H1 (cell line): ENCODE results near the gene HMGA1. TPM values are rescaled to one million over a fixed set of nuclear protein-coding genes. Genes with fewer than 3 reads are reported as not detected.

Experiments
- CTCF ChIA-PET: fragments of 300-600 bp; sonication (Branson Sonifier 250); formaldehyde crosslinking; loops from one replicate; lab custom pipeline; 2021; ENCODE audit not compliant: partially characterized antibody; lab: Charles Lee
- POLR2A ChIA-PET: fragments of 300-600 bp; sonication (Branson Sonifier 250); formaldehyde crosslinking; loops from one replicate; lab custom pipeline; 2021; ENCODE audit warnings: inconsistent platforms; ENCODE audit not compliant: partially characterized antibody; lab: Charles Lee
- DNase-seq, 2 experiments: peaks; one replicate each; pipeline versions ENCODE4 v3.0.0 to v3.0.0-alpha.2; 2010 to 2022; ENCODE audit warnings: low spot score in 2 of 2, low read depth in 1 of 2, mixed read lengths in 1 of 2
- FAIRE-seq: peaks from 2 replicates; lab custom pipeline; 2011; peaks lifted over from hg19 to GRCh38; lab: Jason Lieb, UNC
- H2AFZ ChIP-seq: 2 replicates; pipeline ENCODE4 v1.8.1; 2012; ENCODE audit warnings: low read length, inconsistent platforms
- H2AK5ac ChIP-seq: 2 replicates; pipeline ENCODE4 v1.6.1; 2013; ENCODE audit warnings: low read depth, low read length
- H2BK120ac ChIP-seq: replicated peaks from 2 replicates; pipeline ENCODE3; 2013; ENCODE audit warnings: low read depth, low read length, inconsistent platforms
- H2BK12ac ChIP-seq: 2 replicates; pipeline ENCODE4 v1.6.1; 2013; ENCODE audit warnings: low read depth, low read length
- H2BK15ac ChIP-seq: 2 replicates; pipeline ENCODE4 v1.6.1; 2013; ENCODE audit warnings: low read length
- H2BK20ac ChIP-seq: 2 replicates; pipeline ENCODE4 v1.6.1; 2013; ENCODE audit warnings: low read length
- H2BK5ac ChIP-seq: 2 replicates; pipeline ENCODE4 v1.6.1; 2013; ENCODE audit warnings: low read depth, low read length
- H3K14ac ChIP-seq: 2 replicates; pipeline ENCODE4 v1.6.1; 2013; ENCODE audit warnings: inconsistent platforms; ENCODE audit not compliant: insufficient read length
- H3K18ac ChIP-seq: 2 replicates; pipeline ENCODE4 v1.6.1; 2013; ENCODE audit warnings: low read length; ENCODE audit errors: extremely low read depth
- H3K23ac ChIP-seq: 2 replicates; pipeline ENCODE4 v1.6.1; 2013; ENCODE audit warnings: inconsistent platforms; ENCODE audit not compliant: insufficient read length
- H3K23me2 ChIP-seq: 2 replicates; pipeline ENCODE4 v1.6.1; 2013; ENCODE audit warnings: low read depth, low read length
- H3K27ac ChIP-seq: 2 replicates; pipeline ENCODE4 v1.6.1; 2011; ENCODE audit warnings: low read depth, low read length, inconsistent platforms
- H3K27me3 ChIP-seq, 4 experiments: replicated peaks in 1 of 4; 1 replicate in 1 of 4; 2 replicates in 3 of 4; pipeline versions ENCODE4 v1.6.1 to v1.8.1; 2011 to 2013; ENCODE audit warnings: low read length in 3 of 4, mild to moderate bottlenecking in 3 of 4, inconsistent platforms in 2 of 4, mixed read lengths in 2 of 4, moderate library complexity in 1 of 4; ENCODE audit not compliant: control insufficient read depth in 3 of 4, insufficient read depth in 3 of 4; ENCODE audit errors: extremely low read depth in 1 of 4
- H3K36me3 ChIP-seq, 4 experiments: 2 replicates each; pipeline versions ENCODE4 v1.6.1 to v1.8.1; 2011 to 2013; ENCODE audit warnings: mild to moderate bottlenecking in 4 of 4, low read length in 3 of 4, moderate library complexity in 2 of 4, control low read depth in 1 of 4, inconsistent platforms in 1 of 4; ENCODE audit not compliant: insufficient read depth in 4 of 4, control insufficient read depth in 2 of 4
- H3K4ac ChIP-seq: replicated peaks from 2 replicates; pipeline ENCODE3; 2013; ENCODE audit warnings: low read length, low read depth, mixed read lengths, inconsistent platforms; ENCODE audit not compliant: insufficient read length
- H3K4me1 ChIP-seq, 4 experiments: replicated peaks in 1 of 4; 1 replicate in 1 of 4; 2 replicates in 3 of 4; pipeline versions ENCODE4 v1.6.1 to v1.8.1; 2011 to 2013; ENCODE audit warnings: low read length in 3 of 4, inconsistent platforms in 2 of 4, mixed read lengths in 1 of 4; ENCODE audit not compliant: insufficient read depth in 4 of 4, control insufficient read depth in 3 of 4
- H3K4me2 ChIP-seq, 2 experiments: 2 replicates each; pipeline versions ENCODE4 v1.6.1 to v1.8.1; 2011 to 2013; ENCODE audit warnings: low read depth in 2 of 2, low read length in 2 of 2, control low read depth in 1 of 2, inconsistent platforms in 1 of 2, mild to moderate bottlenecking in 1 of 2; ENCODE audit not compliant: insufficient read depth in 1 of 2
- H3K4me3 ChIP-seq, 4 experiments: fragments of 200-600, 300-600 bp in 1 of 4; sonication (generic), shearing (Covaris generic), sonication (Bioruptor Twin) in 1 of 4; 2 replicates each; pipeline versions ENCODE4 v1.5.1 to v1.8.1; 2011 to 2016; ENCODE audit warnings: low read length in 4 of 4, low read depth in 3 of 4, control low read depth in 2 of 4, inconsistent platforms in 2 of 4, mild to moderate bottlenecking in 2 of 4, mixed read lengths in 1 of 4, moderate library complexity in 1 of 4; ENCODE audit not compliant: insufficient read depth in 2 of 4; ENCODE audit errors: extremely low read depth in 1 of 4
- H3K56ac ChIP-seq: replicated peaks from 2 replicates; pipeline ENCODE3; 2013; ENCODE audit warnings: low read depth, mild to moderate bottlenecking, mixed read lengths, low read length, inconsistent platforms; ENCODE audit not compliant: insufficient read length
- H3K79me1 ChIP-seq: 2 replicates; pipeline ENCODE4 v1.6.1; 2013; ENCODE audit warnings: low read depth, low read length, control low read depth
- H3K79me2 ChIP-seq, 2 experiments: 2 replicates each; pipeline versions ENCODE4 v1.6.1 to v1.8.1; 2012 to 2013; ENCODE audit warnings: low read length in 2 of 2, mild to moderate bottlenecking in 2 of 2, inconsistent platforms in 1 of 2; ENCODE audit not compliant: insufficient read depth in 2 of 2, control insufficient read depth in 1 of 2
- H3K9ac ChIP-seq, 4 experiments: replicated peaks in 1 of 4; 1 replicate in 1 of 4; 2 replicates in 3 of 4; pipeline versions ENCODE4 v1.6.1 to v1.8.1; 2011 to 2013; ENCODE audit warnings: low read depth in 3 of 4, low read length in 3 of 4, control low read depth in 2 of 4, mild to moderate bottlenecking in 2 of 4, moderate library complexity in 2 of 4, inconsistent platforms in 1 of 4; ENCODE audit errors: extremely low read depth in 1 of 4
- H3K9me3 ChIP-seq, 2 experiments: 2 replicates each; pipeline versions ENCODE4 v1.6.1 to v1.8.1; 2012 to 2013; ENCODE audit warnings: mild to moderate bottlenecking in 2 of 2, moderate library complexity in 2 of 2, control low read depth in 1 of 2, inconsistent platforms in 1 of 2, low read depth in 1 of 2, low read length in 1 of 2, mixed read lengths in 1 of 2; ENCODE audit not compliant: insufficient read depth in 2 of 2
- H4K20me1 ChIP-seq, 2 experiments: replicated peaks in 1 of 2; 2 replicates each; pipeline versions ENCODE3 to v1.8.1; 2011 to 2013; ENCODE audit warnings: inconsistent platforms in 2 of 2, low read length in 2 of 2, mild to moderate bottlenecking in 1 of 2; ENCODE audit not compliant: insufficient read depth in 2 of 2, control insufficient read depth in 1 of 2
- H4K5ac ChIP-seq: 2 replicates; pipeline ENCODE4 v1.6.1; 2013; ENCODE audit warnings: low read length, low read depth, mixed read lengths, inconsistent platforms; ENCODE audit not compliant: insufficient read length
- H4K8ac ChIP-seq: 2 replicates; pipeline ENCODE4 v1.8.0; 2013; ENCODE audit warnings: mild to moderate bottlenecking, moderate library complexity, low read length, inconsistent platforms; ENCODE audit not compliant: insufficient read depth; ENCODE audit errors: extremely low read depth
- H4K91ac ChIP-seq: replicated peaks from 2 replicates; pipeline ENCODE3; 2013; ENCODE audit warnings: low read length, mixed read lengths, inconsistent platforms; ENCODE audit not compliant: insufficient read length
- WGBS, 2 experiments: shearing (Covaris generic) in 1 of 2; methylation state at CpG; one replicate each; pipeline versions ENCODE4 v1.1.6 to v1.1.7; 2013 to 2015; ENCODE audit warnings: low lambda C conversion rate in 2 of 2, mixed read lengths in 2 of 2, inconsistent platforms in 1 of 2, low coverage in 1 of 2, missing lambda C conversion rate in 1 of 2; ENCODE audit not compliant: insufficient replicate concordance in 2 of 2, insufficient coverage in 1 of 2, insufficient read length in 1 of 2; ENCODE audit errors: extremely low coverage in 1 of 2, missing lambda C conversion rate in 1 of 2; 5-methylcytosine and 5-hydroxymethylcytosine counted together
- polyA plus RNA-seq, 7 experiments: library from polyadenylated mRNA; depleted of rRNA in 3 of 7; stranded (reverse) in 5 of 7; unstranded in 2 of 7; fragments of >200 nt in 5 of 7; fragments of 200-250 nt in 2 of 7; gene quantifications; 1 replicate in 5 of 7; 2 replicates in 1 of 7; 4 replicates in 1 of 7; pipeline versions ENCODE4 v1.2.1 to v1.2.3, GENCODE V29; 2011 to 2013; ENCODE audit warnings: missing spikeins in 2 of 7, mixed read lengths in 2 of 7
- total RNA-seq: library from RNA; stranded (reverse); fragmentation: NEBNext Ultra II Directional; extraction: Animal tissue kit (Norgen Biotek cat#: 25700); gene quantifications from 2 replicates; pipeline ENCODE4 v1.2.1, GENCODE V29; 2021

HMGA1 gene
- total and polyA plus RNA-seq, 2 of the 8 experiments (the other 6 are each of a cell fraction or from before 2014, with no cell fraction given): 1,557 to 2,636 TPM

- H4K5ac ChIP-seq: peak overlapping the region; percentile 53
- peak overlapping the region; percentile 87 for H3K4ac ChIP-seq
- H3K23me2 ChIP-seq: peaks cover 4% of the 10 kb centered on the region; the same call in 1 of the 2 replicates
- H3K27ac ChIP-seq: peak overlapping the region; percentile 80; the same call in 1 of the 2 replicates
- no peaks in the 10 kb centered on the region for H4K20me1 ChIP-seq
- no peaks in the 10 kb centered on the region for H3K9me3 ChIP-seq
- peak overlapping the region; percentile 76; the same call in 1 of the 2 replicates for H2BK15ac ChIP-seq
- H2BK12ac ChIP-seq: peak overlapping the region; percentile 100
- H3K4me1 ChIP-seq: peaks cover 10 to 37% (median 30%) of the 10 kb centered on the region in 4 experiments
- no peak overlapping the region for H2AFZ ChIP-seq
- peak overlapping the region; percentile 98 for H2BK20ac ChIP-seq
- H4K91ac ChIP-seq: peak overlapping the region; percentile 99
- peak overlapping the region in 3 of 4 experiments; percentile 19 to 31 (median 29); a peak in 4 of 7 replicates for H3K9ac ChIP-seq
- CTCF ChIA-PET: interaction anchor here (0.5 to 2.6 kb wide), 13 partner anchors 10 to 188 kb away, joined by 3 to 21 read pairs (median 4); partner anchors contain the start of genes HMGA1 and SMIM29
- H2BK120ac ChIP-seq: peak overlapping the region; percentile 94
- H3K23ac ChIP-seq: no peak overlapping the region
- 63% methylated on average over 15 of the region's 15 CpGs; no CpG with 5 or more reads in 1 of the 2 experiments for WGBS, 2 experiments
- peak in 1 of 2 experiments; percentile 69 for DNase-seq
- H3K27me3 ChIP-seq: no peaks in the 10 kb centered on the region
- no peak overlapping the region for H3K56ac ChIP-seq
- H3K4me3 ChIP-seq: peak overlapping the region in 1 of 4 experiments; percentile 22; a peak in 1 of 8 replicates
- no peak overlapping the region for H3K14ac ChIP-seq
- peak overlapping the region; percentile 89 for H2AK5ac ChIP-seq
- peak overlapping the region; percentile 50 to 53 for H3K4me2 ChIP-seq
- H3K18ac ChIP-seq: peak overlapping the region; percentile 99
- POLR2A ChIA-PET: interaction anchor here (0.7 to 9.0 kb wide), 16 partner anchors 6 to 567 kb away, joined by 3 to 191 read pairs (median 8); partner anchors contain the start of genes HMGA1, RPS10 and SMIM29
- H3K79me1 ChIP-seq: no peaks in the 10 kb centered on the region
- no peaks in the 10 kb centered on the region for H3K79me2 ChIP-seq
- no peak for FAIRE-seq
- H3K36me3 ChIP-seq: no peaks in the 10 kb centered on the region
- H2BK5ac ChIP-seq: peak overlapping the region; percentile 100
- H4K8ac ChIP-seq: peak overlapping the region; percentile 46; the same call in 1 of the 2 replicates
Measured at GRCh38 chr6:34226731-34227586, 9.7 kb upstream of the HMGA1 start.
